ENCODE data around the gene PSMG1. TPM values are rescaled to one million over a fixed set of nuclear protein-coding genes. Genes with fewer than 3 reads are reported as not detected.

Gene PSMG1
- total and polyA plus RNA-seq, 12 donors: 14.8 to 29.4 (median 25.5) TPM

GRCh38 chr21:39148975-39149374 lies 34.3 kb downstream of the PSMG1 start:
- no peak for DNase-seq
- intact Hi-C loops (cut with DNase I): no loop called here

GRCh38 chr21:39144191-39144590 lies 39.1 kb downstream of the PSMG1 start:
- H3K27me3 ChIP-seq: no peaks in the 10 kb centered on the region
- DNase-seq (no peak), ATAC-seq (no peak)
- no peak overlapping the region for H3K4me3 ChIP-seq
- H3K36me3 ChIP-seq: no peaks in the 10 kb centered on the region
- peaks cover 0 to 19% (median 0%) of the 10 kb centered on the region in 11 donors for H3K9me3 ChIP-seq
- WGBS, 2 donors: 82 to 84% methylated on average over 3 of the region's 3 CpGs
- H3K27ac ChIP-seq: no peak overlapping the region
- TF ChIP-seq CTCF (IDR thresholded peaks at IDR 0.05): no peak
- H3K4me1 ChIP-seq: no peaks in the 10 kb centered on the region
- intact Hi-C loops (cut with DNase I): no loop called here

More at GRCh38 chr21:39148975-39149374, 34.3 kb downstream of the PSMG1 start:
- TF ChIP-seq CTCF (IDR thresholded peaks at IDR 0.05): no peak
- H3K36me3 ChIP-seq: no peaks in the 10 kb centered on the region
- no peak for ATAC-seq
- no peak overlapping the region for H3K27ac ChIP-seq
- H3K27me3 ChIP-seq: no peaks in the 10 kb centered on the region
- H3K4me1 ChIP-seq: no peaks in the 10 kb centered on the region
- WGBS, 2 donors: 58 to 59% methylated on average over 2 of the region's 2 CpGs
- no peak overlapping the region for H3K4me3 ChIP-seq
- peaks cover 0 to 19% (median 0%) of the 10 kb centered on the region in 11 donors for H3K9me3 ChIP-seq

- Histone ChIP-seq H3K27ac (no peak overlapping the region), H3K36me3 (no peaks in the 10 kb centered on the region), H3K27me3 (no peaks in the 10 kb centered on the region), H3K4me1 (peaks cover 0 to 2% (median 0%) of the 10 kb centered on the region in 9 donors), H3K9me3 (peaks cover 0 to 19% (median 0%) of the 10 kb centered on the region in 11 donors), H3K4me3 (no peak overlapping the region)
- DNase-seq (no peak), ATAC-seq (no peak)
- WGBS, 2 donors: 90 to 96% methylated on average over 3 of the region's 3 CpGs
- intact Hi-C loops (cut with DNase I): no loop called here
- TF ChIP-seq CTCF (IDR thresholded peaks at IDR 0.05): no peak
Observed at GRCh38 chr21:39142972-39143371, 40.3 kb downstream of the PSMG1 start.

- WGBS, 2 donors: 84 to 85% methylated on average over 3 of the region's 3 CpGs
- H3K4me1 ChIP-seq: peaks cover 0 to 16% (median 0%) of the 10 kb centered on the region in 9 donors
- DNase-seq (no peak), ATAC-seq (no peak)
- no peaks in the 10 kb centered on the region for H3K36me3 ChIP-seq
- TF ChIP-seq CTCF (IDR thresholded peaks at IDR 0.05): no peak
- intact Hi-C loops (cut with DNase I): loop anchor here in 1 of 10 donors (1.0 kb wide), 1 partner anchor 482 kb away; no protein-coding TSS in a partner anchor
- H3K27ac ChIP-seq: no peak overlapping the region
- no peaks in the 10 kb centered on the region for H3K27me3 ChIP-seq
- H3K9me3 ChIP-seq: peaks cover 0 to 16% (median 0%) of the 10 kb centered on the region in 11 donors
- H3K4me3 ChIP-seq: no peak overlapping the region
Observed at GRCh38 chr21:39141502-39141901, 41.7 kb downstream of the PSMG1 start.
